GM21786 (cell line): Measurements from ENCODE around the gene OARD1.
"Not testable (repeated sequence)": the region's sequence is repeated elsewhere in the genome, so short reads cannot be mapped to it uniquely, and the experiment has no call there.

ENCODE experiments used
- ATAC-seq: cut with Tn5 transposase; IDR thresholded peaks from one replicate; pipeline ENCODE4 v1.9.1; 2021; ENCODE audit not compliant: unreplicated experiment

OARD1 gene

GRCh38 chr6:41028561-41029412 is 43.4 kb downstream of the OARD1 start:
- peak; percentile 32 for ATAC-seq

DNA sequence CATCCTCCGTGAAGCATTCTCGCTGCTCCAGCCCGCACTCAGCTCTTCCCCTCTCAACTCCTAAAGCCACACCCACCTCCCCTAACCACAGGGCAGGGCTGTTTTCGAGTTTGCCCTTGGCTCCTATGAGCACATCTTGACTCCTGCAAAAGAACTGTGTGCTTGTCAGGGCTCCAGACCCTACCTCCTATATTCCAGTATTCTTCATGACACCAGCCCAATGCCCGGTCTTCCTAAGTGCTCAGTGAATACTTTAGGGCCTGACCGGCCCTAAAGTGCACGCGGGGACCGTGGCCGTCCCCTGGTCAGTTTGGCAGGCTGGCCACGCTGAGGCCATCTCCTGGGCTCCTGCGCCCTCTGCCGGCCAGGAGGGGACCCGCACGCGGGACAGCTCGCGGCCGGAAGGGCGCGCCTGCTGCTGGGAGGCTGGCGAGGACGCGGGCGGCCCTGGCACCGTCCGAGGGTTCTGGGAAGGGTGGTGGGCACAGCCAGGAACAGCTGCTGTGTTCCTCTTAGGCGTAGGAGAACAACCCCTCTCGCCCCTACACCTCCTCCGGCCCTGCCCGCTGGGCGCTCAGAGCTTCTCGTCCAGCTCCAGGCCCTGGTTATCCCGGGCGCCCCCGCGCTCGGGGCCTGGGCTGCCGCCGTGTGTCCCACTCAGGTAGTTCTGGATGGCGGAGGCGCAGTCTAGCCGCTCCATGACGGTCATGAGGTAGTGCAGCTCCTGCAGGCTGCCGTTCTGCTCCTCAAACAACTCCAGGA is 44.2 kb downstream of the OARD1 start:
- peak; percentile 84 for ATAC-seq

DNA sequence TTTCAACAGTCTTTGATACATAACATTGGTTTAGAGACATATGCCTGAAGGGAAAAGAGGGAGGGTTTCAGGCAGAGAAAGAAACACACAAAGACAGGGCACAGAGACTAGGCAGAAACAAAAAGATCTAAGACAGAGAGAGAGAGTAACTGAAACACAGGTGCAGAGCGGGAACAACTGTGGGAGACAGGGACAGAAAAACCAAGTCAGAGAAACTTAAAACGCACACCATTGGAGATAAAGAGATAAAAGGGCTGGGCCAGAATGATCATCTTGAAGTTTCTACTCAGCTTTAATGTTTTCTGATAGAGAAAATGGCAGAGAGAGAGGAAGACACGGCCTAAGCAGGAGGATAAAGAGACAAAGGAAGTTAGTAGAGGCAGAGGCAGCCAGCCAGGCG is 44.9 kb downstream of the OARD1 start:
- ATAC-seq = no peak

DNA sequence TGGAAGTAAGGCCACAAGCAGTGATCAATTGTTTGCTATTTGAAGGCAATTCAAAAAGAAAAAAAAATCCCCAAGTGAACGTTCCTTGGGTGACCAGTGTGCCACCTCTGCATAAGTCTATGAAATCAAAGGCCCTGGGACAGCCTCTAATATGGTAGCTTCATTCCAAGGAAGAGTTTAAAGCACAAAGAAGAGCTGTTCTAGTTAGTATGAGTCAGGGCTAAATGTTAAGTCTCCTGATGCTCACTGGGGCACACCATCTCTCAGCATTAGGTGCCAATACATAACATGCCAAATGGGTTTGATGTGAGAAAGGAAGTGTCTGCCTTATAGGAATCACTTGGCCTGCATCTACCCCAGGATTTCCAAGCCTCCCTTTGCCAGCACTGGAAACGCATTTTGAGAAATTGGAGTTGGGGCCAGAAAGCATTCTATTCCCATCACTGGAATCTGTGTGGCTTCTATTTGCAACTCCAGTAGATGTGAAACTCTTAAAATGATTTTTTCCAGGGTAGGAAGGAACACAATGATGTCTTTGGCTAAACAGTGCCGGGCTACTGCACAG is 46.1 kb downstream of the OARD1 start:
- no peak for ATAC-seq

DNA sequence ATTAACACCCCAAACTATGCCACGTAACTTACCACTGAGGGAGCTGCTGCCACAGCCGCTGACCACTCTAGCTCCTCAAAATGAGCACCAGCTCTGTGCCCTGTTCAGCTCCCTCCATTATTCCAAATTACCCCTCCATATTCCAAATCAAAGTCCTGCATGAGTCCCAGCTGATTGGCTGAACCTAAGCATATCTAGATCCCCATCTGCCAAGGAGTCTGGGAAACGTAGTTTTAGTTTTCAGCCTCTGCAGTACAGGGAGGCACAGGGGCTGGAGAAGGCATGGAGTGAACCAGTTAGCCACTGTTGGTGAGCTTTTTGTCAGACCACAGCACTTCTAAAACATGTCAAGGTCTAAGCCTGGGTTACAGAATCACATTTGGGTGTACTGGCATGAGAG is 49.0 kb downstream of the OARD1 start:
- ATAC-seq = no peak

- ATAC-seq = no peak
Observed at GRCh38 chr6:41022294-41022693, 49.9 kb downstream of the OARD1 start.

- ATAC-seq = no peak
Observed at GRCh38 chr6:41021832-41022231, 50.3 kb downstream of the OARD1 start.

- no peak for ATAC-seq
Observed at GRCh38 chr6:41017663-41018062, 54.5 kb downstream of the OARD1 start.

- not testable (repeated sequence) for ATAC-seq
Observed at GRCh38 chr6:41015860-41016259, 56.3 kb downstream of the OARD1 start.

DNA sequence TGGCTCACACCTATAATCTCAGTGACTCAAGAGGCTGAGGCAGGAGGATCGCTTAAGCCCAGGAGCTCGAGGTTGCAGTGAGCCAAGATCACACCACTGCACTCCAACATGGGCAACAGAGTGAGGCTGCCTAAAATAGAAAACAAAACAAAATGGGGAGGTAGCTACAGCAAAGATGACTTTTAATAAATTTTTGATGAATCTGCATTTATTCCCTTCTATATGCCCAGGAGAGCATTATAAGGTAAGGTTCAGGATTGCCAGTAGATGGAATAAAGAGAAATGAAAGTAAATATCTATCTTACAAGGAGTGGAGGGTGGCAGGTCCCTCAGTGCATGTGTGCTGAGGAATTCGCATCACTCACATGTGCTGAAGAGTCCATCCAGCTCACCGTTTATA is 57.4 kb downstream of the OARD1 start:
- no peak for ATAC-seq
